GM19193 (cell line): ENCODE measurements around the gene PPFIBP1.

Experiments
- POLR2A ChIP-seq: IDR thresholded peaks from 4 replicates; pipeline ENCODE4 v1.6.1; 2011; ENCODE audit not compliant: insufficient read depth, insufficient read length; ENCODE audit errors: extremely low read depth

PPFIBP1 gene

GRCh38 chr12:27723212-27723611, 199.2 kb downstream of the PPFIBP1 start:
- no peak for TF ChIP-seq POLR2A

DNA sequence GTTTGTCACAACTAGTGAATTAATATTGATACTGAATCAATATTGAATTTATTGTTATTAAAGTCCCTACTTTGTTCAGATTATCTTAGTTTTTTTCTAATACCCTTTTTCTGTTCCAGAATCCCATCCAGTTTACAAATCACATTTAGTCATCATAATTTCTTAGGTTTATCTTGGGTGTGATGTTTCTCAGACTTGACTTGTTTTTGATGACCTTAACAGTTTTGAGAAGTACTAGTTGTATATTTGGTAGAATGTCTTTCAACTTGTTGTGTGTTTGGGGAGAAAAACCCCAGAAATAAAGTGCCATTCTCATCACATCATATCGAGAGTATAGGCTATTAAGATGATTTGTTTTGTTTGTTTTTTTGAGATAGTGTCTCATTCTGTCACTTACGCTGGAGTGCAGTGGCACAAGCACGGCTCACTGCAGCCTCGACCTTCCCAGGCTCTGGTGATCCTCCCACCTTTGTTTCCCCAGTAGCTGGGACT, 206.1 kb downstream of the PPFIBP1 start:
- no peak for TF ChIP-seq POLR2A

- TF ChIP-seq POLR2A, result no peak
These were observed 208.3 kb downstream of the PPFIBP1 start for GRCh38 chr12:27732281-27732680.

DNA sequence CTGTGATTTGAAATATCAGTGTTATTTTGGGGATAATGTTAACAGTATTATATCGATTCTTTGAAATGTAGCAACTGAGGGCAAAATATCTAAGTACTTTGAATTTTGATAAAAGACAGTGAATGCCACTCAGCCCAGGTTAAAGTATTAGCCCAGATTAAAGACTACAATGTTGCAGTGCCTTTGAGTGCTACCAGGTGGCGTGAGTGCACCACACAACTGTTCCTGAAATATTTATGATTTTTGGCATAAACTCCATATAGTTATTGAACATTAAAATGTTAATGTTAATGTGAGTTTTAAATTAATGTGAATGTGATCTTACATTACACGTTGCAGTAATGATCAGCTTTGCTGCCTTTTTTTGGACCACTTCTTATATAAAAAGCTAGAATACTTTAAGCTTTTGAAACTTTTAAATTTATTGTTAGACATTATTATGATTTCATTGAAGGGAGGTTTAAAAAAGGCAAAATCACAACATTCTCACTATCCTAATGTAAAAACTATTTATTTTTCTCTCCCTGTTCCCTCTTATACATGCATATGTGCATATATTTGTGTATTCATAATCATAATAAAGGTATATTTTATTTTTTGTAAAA, 209.1 kb downstream of the PPFIBP1 start:
- TF ChIP-seq POLR2A, result no peak

DNA sequence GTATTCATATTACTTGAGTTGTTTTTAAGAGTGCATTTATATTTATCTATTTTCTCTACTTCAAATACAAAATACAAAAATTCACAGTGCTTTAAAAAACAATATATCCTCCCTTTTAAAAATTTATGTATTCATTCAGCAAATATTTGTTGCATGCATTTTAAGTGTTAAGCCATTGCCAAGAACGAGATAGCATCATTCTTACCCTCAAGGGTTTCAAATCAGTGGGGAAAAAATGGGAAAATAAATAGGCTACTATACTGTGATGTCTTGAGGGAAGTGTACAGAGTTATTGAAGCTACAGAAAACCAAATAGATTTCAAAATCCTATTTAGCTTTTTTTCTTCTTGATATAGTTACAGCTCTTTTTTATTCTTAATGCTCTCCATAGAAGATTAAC, 209.8 kb downstream of the PPFIBP1 start:
- no peak for TF ChIP-seq POLR2A

GRCh38 chr12:27743601-27744000, 219.6 kb downstream of the PPFIBP1 start:
- no peak for TF ChIP-seq POLR2A
